H1 (cell line): Measurements from ENCODE around the gene PSMD12. TPM values are rescaled to one million over a fixed set of nuclear protein-coding genes. Genes with fewer than 3 reads are reported as not detected.

Experiments used
- CTCF ChIA-PET: fragments of 300-600 bp; sonication (Branson Sonifier 250); formaldehyde crosslinking; loops from one replicate; lab custom pipeline; 2021; ENCODE audit not compliant: partially characterized antibody; lab: Charles Lee
- POLR2A ChIA-PET: fragments of 300-600 bp; sonication (Branson Sonifier 250); formaldehyde crosslinking; loops from one replicate; lab custom pipeline; 2021; ENCODE audit warnings: inconsistent platforms; ENCODE audit not compliant: partially characterized antibody; lab: Charles Lee
- DNase-seq, 2 experiments: peaks; one replicate each; pipeline versions ENCODE4 v3.0.0 to v3.0.0-alpha.2; 2010 to 2022; ENCODE audit warnings: low spot score in 2 of 2, low read depth in 1 of 2, mixed read lengths in 1 of 2
- FAIRE-seq: peaks from 2 replicates; lab custom pipeline; 2011; peaks lifted over from hg19 to GRCh38; lab: Jason Lieb, UNC
- H2AFZ ChIP-seq: 2 replicates; pipeline ENCODE4 v1.8.1; 2012; ENCODE audit warnings: low read length, inconsistent platforms
- H2AK5ac ChIP-seq: 2 replicates; pipeline ENCODE4 v1.6.1; 2013; ENCODE audit warnings: low read depth, low read length
- H2BK120ac ChIP-seq: replicated peaks from 2 replicates; pipeline ENCODE3; 2013; ENCODE audit warnings: low read depth, low read length, inconsistent platforms
- H2BK12ac ChIP-seq: 2 replicates; pipeline ENCODE4 v1.6.1; 2013; ENCODE audit warnings: low read depth, low read length
- H2BK15ac ChIP-seq: 2 replicates; pipeline ENCODE4 v1.6.1; 2013; ENCODE audit warnings: low read length
- H2BK20ac ChIP-seq: 2 replicates; pipeline ENCODE4 v1.6.1; 2013; ENCODE audit warnings: low read length
- H2BK5ac ChIP-seq: 2 replicates; pipeline ENCODE4 v1.6.1; 2013; ENCODE audit warnings: low read depth, low read length
- H3K14ac ChIP-seq: 2 replicates; pipeline ENCODE4 v1.6.1; 2013; ENCODE audit warnings: inconsistent platforms; ENCODE audit not compliant: insufficient read length
- H3K18ac ChIP-seq: 2 replicates; pipeline ENCODE4 v1.6.1; 2013; ENCODE audit warnings: low read length; ENCODE audit errors: extremely low read depth
- H3K23ac ChIP-seq: 2 replicates; pipeline ENCODE4 v1.6.1; 2013; ENCODE audit warnings: inconsistent platforms; ENCODE audit not compliant: insufficient read length
- H3K23me2 ChIP-seq: 2 replicates; pipeline ENCODE4 v1.6.1; 2013; ENCODE audit warnings: low read depth, low read length
- H3K27ac ChIP-seq: 2 replicates; pipeline ENCODE4 v1.6.1; 2011; ENCODE audit warnings: low read depth, low read length, inconsistent platforms
- H3K27me3 ChIP-seq, 4 experiments: replicated peaks in 1 of 4; 1 replicate in 1 of 4; 2 replicates in 3 of 4; pipeline versions ENCODE4 v1.6.1 to v1.8.1; 2011 to 2013; ENCODE audit warnings: low read length in 3 of 4, mild to moderate bottlenecking in 3 of 4, inconsistent platforms in 2 of 4, mixed read lengths in 2 of 4, moderate library complexity in 1 of 4; ENCODE audit not compliant: control insufficient read depth in 3 of 4, insufficient read depth in 3 of 4; ENCODE audit errors: extremely low read depth in 1 of 4
- H3K36me3 ChIP-seq, 4 experiments: 2 replicates each; pipeline versions ENCODE4 v1.6.1 to v1.8.1; 2011 to 2013; ENCODE audit warnings: mild to moderate bottlenecking in 4 of 4, low read length in 3 of 4, moderate library complexity in 2 of 4, control low read depth in 1 of 4, inconsistent platforms in 1 of 4; ENCODE audit not compliant: insufficient read depth in 4 of 4, control insufficient read depth in 2 of 4
- H3K4ac ChIP-seq: replicated peaks from 2 replicates; pipeline ENCODE3; 2013; ENCODE audit warnings: low read length, low read depth, mixed read lengths, inconsistent platforms; ENCODE audit not compliant: insufficient read length
- H3K4me1 ChIP-seq, 4 experiments: replicated peaks in 1 of 4; 1 replicate in 1 of 4; 2 replicates in 3 of 4; pipeline versions ENCODE4 v1.6.1 to v1.8.1; 2011 to 2013; ENCODE audit warnings: low read length in 3 of 4, inconsistent platforms in 2 of 4, mixed read lengths in 1 of 4; ENCODE audit not compliant: insufficient read depth in 4 of 4, control insufficient read depth in 3 of 4
- H3K4me2 ChIP-seq, 2 experiments: 2 replicates each; pipeline versions ENCODE4 v1.6.1 to v1.8.1; 2011 to 2013; ENCODE audit warnings: low read depth in 2 of 2, low read length in 2 of 2, control low read depth in 1 of 2, inconsistent platforms in 1 of 2, mild to moderate bottlenecking in 1 of 2; ENCODE audit not compliant: insufficient read depth in 1 of 2
- H3K4me3 ChIP-seq, 4 experiments: fragments of 200-600, 300-600 bp in 1 of 4; sonication (generic), shearing (Covaris generic), sonication (Bioruptor Twin) in 1 of 4; 2 replicates each; pipeline versions ENCODE4 v1.5.1 to v1.8.1; 2011 to 2016; ENCODE audit warnings: low read length in 4 of 4, low read depth in 3 of 4, control low read depth in 2 of 4, inconsistent platforms in 2 of 4, mild to moderate bottlenecking in 2 of 4, mixed read lengths in 1 of 4, moderate library complexity in 1 of 4; ENCODE audit not compliant: insufficient read depth in 2 of 4; ENCODE audit errors: extremely low read depth in 1 of 4
- H3K56ac ChIP-seq: replicated peaks from 2 replicates; pipeline ENCODE3; 2013; ENCODE audit warnings: low read depth, mild to moderate bottlenecking, mixed read lengths, low read length, inconsistent platforms; ENCODE audit not compliant: insufficient read length
- H3K79me1 ChIP-seq: 2 replicates; pipeline ENCODE4 v1.6.1; 2013; ENCODE audit warnings: low read depth, low read length, control low read depth
- H3K79me2 ChIP-seq, 2 experiments: 2 replicates each; pipeline versions ENCODE4 v1.6.1 to v1.8.1; 2012 to 2013; ENCODE audit warnings: low read length in 2 of 2, mild to moderate bottlenecking in 2 of 2, inconsistent platforms in 1 of 2; ENCODE audit not compliant: insufficient read depth in 2 of 2, control insufficient read depth in 1 of 2
- H3K9ac ChIP-seq, 4 experiments: replicated peaks in 1 of 4; 1 replicate in 1 of 4; 2 replicates in 3 of 4; pipeline versions ENCODE4 v1.6.1 to v1.8.1; 2011 to 2013; ENCODE audit warnings: low read depth in 3 of 4, low read length in 3 of 4, control low read depth in 2 of 4, mild to moderate bottlenecking in 2 of 4, moderate library complexity in 2 of 4, inconsistent platforms in 1 of 4; ENCODE audit errors: extremely low read depth in 1 of 4
- H3K9me3 ChIP-seq, 2 experiments: 2 replicates each; pipeline versions ENCODE4 v1.6.1 to v1.8.1; 2012 to 2013; ENCODE audit warnings: mild to moderate bottlenecking in 2 of 2, moderate library complexity in 2 of 2, control low read depth in 1 of 2, inconsistent platforms in 1 of 2, low read depth in 1 of 2, low read length in 1 of 2, mixed read lengths in 1 of 2; ENCODE audit not compliant: insufficient read depth in 2 of 2
- H4K20me1 ChIP-seq, 2 experiments: replicated peaks in 1 of 2; 2 replicates each; pipeline versions ENCODE3 to v1.8.1; 2011 to 2013; ENCODE audit warnings: inconsistent platforms in 2 of 2, low read length in 2 of 2, mild to moderate bottlenecking in 1 of 2; ENCODE audit not compliant: insufficient read depth in 2 of 2, control insufficient read depth in 1 of 2
- H4K5ac ChIP-seq: 2 replicates; pipeline ENCODE4 v1.6.1; 2013; ENCODE audit warnings: low read length, low read depth, mixed read lengths, inconsistent platforms; ENCODE audit not compliant: insufficient read length
- H4K8ac ChIP-seq: 2 replicates; pipeline ENCODE4 v1.8.0; 2013; ENCODE audit warnings: mild to moderate bottlenecking, moderate library complexity, low read length, inconsistent platforms; ENCODE audit not compliant: insufficient read depth; ENCODE audit errors: extremely low read depth
- H4K91ac ChIP-seq: replicated peaks from 2 replicates; pipeline ENCODE3; 2013; ENCODE audit warnings: low read length, mixed read lengths, inconsistent platforms; ENCODE audit not compliant: insufficient read length
- GTF2F1 ChIP-seq: IDR thresholded peaks from 2 replicates; pipeline ENCODE4 v1.6.1; 2012; ENCODE audit warnings: low read depth, low read length, improper control_type of control experiment, borderline replicate concordance
- JUN ChIP-seq: IDR thresholded peaks from 2 replicates; pipeline ENCODE4 v1.6.1; 2011; ENCODE audit warnings: low read depth, mild to moderate bottlenecking, improper control_type of control experiment, low read length
- KDM5A ChIP-seq: fragments of 200-600 bp; IDR thresholded peaks from 2 replicates; pipeline ENCODE4 v1.7.1; 2012; ENCODE audit warnings: mild to moderate bottlenecking, low read length, inconsistent platforms, mixed read lengths
- POU5F1 ChIP-seq: IDR thresholded peaks from 2 replicates; pipeline ENCODE4 v1.6.1; 2011; ENCODE audit warnings: low read depth, mild to moderate bottlenecking, low read length, moderate library complexity
- RNF2 ChIP-seq: fragments of 200-900, 300-1000 bp; sonication (generic); IDR thresholded peaks from 2 replicates; pipeline ENCODE4 v1.7.1; 2016; ENCODE audit warnings: borderline replicate concordance, low read depth, mild to moderate bottlenecking, antibody characterized with exemption, low read length; ENCODE audit not compliant: poor library complexity, severe bottlenecking; ENCODE audit errors: missing control alignments
- SIRT6 ChIP-seq: IDR thresholded peaks from one replicate; pipeline ENCODE4 v1.7.1; 2012; ENCODE audit warnings: low read length, inconsistent platforms
- TEAD4 ChIP-seq: IDR thresholded peaks from 2 replicates; pipeline ENCODE4 v1.6.1; 2012; ENCODE audit warnings: low read depth, low read length, inconsistent platforms, mixed read lengths
- WGBS, 2 experiments: shearing (Covaris generic) in 1 of 2; methylation state at CpG; one replicate each; pipeline versions ENCODE4 v1.1.6 to v1.1.7; 2013 to 2015; ENCODE audit warnings: low lambda C conversion rate in 2 of 2, mixed read lengths in 2 of 2, inconsistent platforms in 1 of 2, low coverage in 1 of 2, missing lambda C conversion rate in 1 of 2; ENCODE audit not compliant: insufficient replicate concordance in 2 of 2, insufficient coverage in 1 of 2, insufficient read length in 1 of 2; ENCODE audit errors: extremely low coverage in 1 of 2, missing lambda C conversion rate in 1 of 2; 5-methylcytosine and 5-hydroxymethylcytosine counted together
- polyA plus RNA-seq, 7 experiments: library from polyadenylated mRNA; depleted of rRNA in 3 of 7; stranded (reverse) in 5 of 7; unstranded in 2 of 7; fragments of >200 nt in 5 of 7; fragments of 200-250 nt in 2 of 7; gene quantifications; 1 replicate in 5 of 7; 2 replicates in 1 of 7; 4 replicates in 1 of 7; pipeline versions ENCODE4 v1.2.1 to v1.2.3, GENCODE V29; 2011 to 2013; ENCODE audit warnings: missing spikeins in 2 of 7, mixed read lengths in 2 of 7
- total RNA-seq: library from RNA; stranded (reverse); fragmentation: NEBNext Ultra II Directional; extraction: Animal tissue kit (Norgen Biotek cat#: 25700); gene quantifications from 2 replicates; pipeline ENCODE4 v1.2.1, GENCODE V29; 2021

The PSMD12 gene
- total and polyA plus RNA-seq, 2 of the 8 experiments (the other 6 are each of a cell fraction or from before 2014, with no cell fraction given), result 14.0 to 82.4 TPM

GRCh38 chr17:67412941-67413340, 46.6 kb upstream of the PSMD12 start:
- Histone ChIP-seq H3K4me2 (no peak overlapping the region), H2AK5ac (no peak overlapping the region), H3K14ac (no peak overlapping the region), H3K4me3 (no peak overlapping the region), H3K27me3 (no peaks in the 10 kb centered on the region), H2BK5ac (no peak overlapping the region), H4K5ac (no peak overlapping the region), H2BK12ac (no peak overlapping the region), H3K56ac (no peak overlapping the region), H3K4me1 (no peaks in the 10 kb centered on the region), H2AFZ (no peak overlapping the region), H4K91ac (no peak overlapping the region), H2BK15ac (no peak overlapping the region), H3K23me2 (no peaks in the 10 kb centered on the region), H3K79me2 (peaks cover 13 to 77% of the 10 kb centered on the region in 2 experiments), H3K36me3 (no peaks in the 10 kb centered on the region; a peak in 1 of 8 replicates), H3K9ac (no peak overlapping the region), H4K20me1 (no peaks in the 10 kb centered on the region), H3K18ac (no peak overlapping the region), H2BK20ac (no peak overlapping the region), H3K9me3 (peaks cover 4 to 5% of the 10 kb centered on the region in 2 experiments; a peak in 2 of 4 replicates), H2BK120ac (no peak overlapping the region), H3K23ac (no peak overlapping the region), H3K4ac (no peak overlapping the region), H3K79me1 (peaks cover 4% of the 10 kb centered on the region), H3K27ac (no peak overlapping the region), H4K8ac (no peak overlapping the region)
- WGBS, 2 experiments, result 91% methylated on average over 2 of the region's 2 CpGs; no CpG with 5 or more reads in 1 of the 2 experiments
- POLR2A ChIA-PET, result no interaction called here
- TF ChIP-seq TEAD4, result no peak
- TF ChIP-seq POU5F1, result no peak
- no peak for TF ChIP-seq JUN
- TF ChIP-seq RNF2, result no peak
- TF ChIP-seq SIRT6, result no peak
- no peak for TF ChIP-seq GTF2F1
- TF ChIP-seq KDM5A, result no peak
- CTCF ChIA-PET, result no interaction called here
- FAIRE-seq, result no peak
- DNase-seq, result no peak
